NCI-H146 (cell line): ENCODE results near the gene SUN5.
"Not testable (repeated sequence)": the region's sequence is repeated elsewhere in the genome, so short reads cannot be mapped to it uniquely, and the experiment has no call there.

Source experiments
- DNase-seq: peaks from one replicate; lab custom pipeline; 2025; lab: John Stamatoyannopoulos, UW

Gene SUN5

GRCh38 chr20:32965115-32965514, 39.1 kb downstream of the SUN5 start:
- DNase-seq, result no peak

GRCh38 chr20:32964575-32964974, 39.7 kb downstream of the SUN5 start:
- DNase-seq, result no peak

DNA sequence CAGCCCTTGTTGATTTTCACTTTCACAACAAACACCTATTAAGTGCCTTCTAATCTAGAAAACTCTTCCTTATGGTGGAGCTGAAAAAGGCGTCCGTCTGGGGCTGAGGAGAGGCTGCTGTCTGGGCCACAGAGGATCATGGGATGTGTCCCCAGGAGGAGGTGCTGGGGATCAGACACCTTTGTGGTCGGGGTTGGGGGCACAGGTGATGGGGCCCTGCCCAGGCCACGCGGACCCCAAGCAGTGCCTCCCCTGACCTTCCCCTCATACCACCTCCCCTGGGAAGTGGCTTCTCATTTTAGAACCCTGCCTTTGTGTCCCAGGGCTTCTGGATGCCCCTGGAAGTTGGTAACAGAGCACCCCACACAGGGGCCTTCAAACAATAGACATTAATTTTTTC, 41.1 kb downstream of the SUN5 start:
- no peak for DNase-seq

GRCh38 chr20:32962646-32963045, 41.6 kb downstream of the SUN5 start:
- not testable (repeated sequence) for DNase-seq

DNA sequence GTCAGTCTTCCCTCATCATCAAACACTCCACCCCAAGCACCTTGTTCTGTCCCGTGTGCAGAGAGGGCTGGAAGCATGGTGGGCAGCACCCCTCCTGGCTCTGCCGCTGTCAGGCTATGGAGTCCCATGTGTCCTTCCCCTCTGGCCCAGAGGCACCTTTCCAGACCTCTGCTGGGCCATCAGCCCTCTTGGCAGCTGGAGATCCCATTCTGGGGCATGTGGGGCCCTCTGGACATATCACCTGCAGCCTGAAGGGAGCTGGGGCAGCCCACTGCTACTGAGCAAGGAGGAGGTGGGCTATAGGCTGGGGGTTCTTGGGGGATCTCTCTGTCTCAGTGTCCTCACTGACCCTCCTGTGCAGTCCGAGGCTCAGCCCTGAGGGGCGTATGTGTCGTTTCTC, 42.2 kb downstream of the SUN5 start:
- no peak for DNase-seq

DNA sequence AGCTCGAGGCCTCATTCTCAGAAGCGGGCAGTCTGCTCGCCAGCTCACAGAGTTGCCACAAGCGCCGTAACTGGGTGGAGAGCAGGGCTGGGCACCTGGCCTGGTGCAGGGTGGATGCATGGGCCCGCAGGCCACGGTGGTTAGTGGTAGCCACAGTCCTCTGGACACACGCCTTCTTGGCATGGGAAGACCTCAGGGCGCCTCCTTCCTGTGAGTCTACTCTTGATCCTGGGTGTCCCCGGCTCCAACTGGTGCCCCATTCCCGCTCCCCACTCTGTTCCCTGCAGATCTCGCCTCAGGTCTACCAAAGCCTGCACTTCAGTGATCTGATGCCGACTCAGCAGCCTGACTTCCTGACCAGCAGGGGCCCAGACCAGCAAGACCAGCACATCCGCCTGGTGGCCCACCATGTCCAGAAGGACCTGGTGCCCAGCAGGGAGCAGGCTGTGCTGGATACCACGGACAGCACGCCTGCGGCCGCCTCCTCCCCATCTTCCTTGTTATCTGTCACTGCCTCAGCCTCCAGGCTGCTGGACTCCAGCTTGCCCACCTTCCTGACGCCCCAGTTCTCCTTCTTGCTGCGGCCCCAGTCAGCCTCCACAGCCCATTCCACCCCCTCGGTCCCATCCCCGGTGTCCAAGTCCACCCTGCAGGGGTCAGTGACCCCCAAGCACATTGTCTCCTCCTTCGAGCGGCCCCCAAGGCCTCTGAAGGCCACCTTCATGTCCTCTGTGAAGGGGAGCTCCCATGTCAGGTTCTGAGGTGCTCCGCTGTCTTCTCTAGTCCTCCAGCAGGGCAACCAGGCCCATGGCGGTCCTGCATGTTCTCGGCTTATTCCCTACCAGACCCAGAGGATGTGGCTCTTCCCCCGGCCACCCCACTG, 43.1 kb downstream of the SUN5 start:
- DNase-seq, result no peak

DNA sequence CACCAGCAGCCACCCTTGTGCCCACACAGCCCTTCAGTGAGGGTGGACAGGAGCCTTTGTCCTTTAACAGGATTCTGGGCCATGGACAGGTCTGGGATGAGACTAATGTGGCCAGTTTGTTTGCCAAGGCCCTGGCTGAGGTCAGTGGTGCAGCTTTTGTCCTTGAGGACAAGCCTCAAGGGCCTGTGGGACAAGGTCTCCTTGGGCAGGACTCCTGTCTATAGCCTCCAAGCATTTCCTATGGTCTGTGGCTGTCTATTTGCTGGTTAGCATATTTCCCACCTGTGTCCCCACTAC, 44.1 kb downstream of the SUN5 start:
- DNase-seq, result no peak

DNA sequence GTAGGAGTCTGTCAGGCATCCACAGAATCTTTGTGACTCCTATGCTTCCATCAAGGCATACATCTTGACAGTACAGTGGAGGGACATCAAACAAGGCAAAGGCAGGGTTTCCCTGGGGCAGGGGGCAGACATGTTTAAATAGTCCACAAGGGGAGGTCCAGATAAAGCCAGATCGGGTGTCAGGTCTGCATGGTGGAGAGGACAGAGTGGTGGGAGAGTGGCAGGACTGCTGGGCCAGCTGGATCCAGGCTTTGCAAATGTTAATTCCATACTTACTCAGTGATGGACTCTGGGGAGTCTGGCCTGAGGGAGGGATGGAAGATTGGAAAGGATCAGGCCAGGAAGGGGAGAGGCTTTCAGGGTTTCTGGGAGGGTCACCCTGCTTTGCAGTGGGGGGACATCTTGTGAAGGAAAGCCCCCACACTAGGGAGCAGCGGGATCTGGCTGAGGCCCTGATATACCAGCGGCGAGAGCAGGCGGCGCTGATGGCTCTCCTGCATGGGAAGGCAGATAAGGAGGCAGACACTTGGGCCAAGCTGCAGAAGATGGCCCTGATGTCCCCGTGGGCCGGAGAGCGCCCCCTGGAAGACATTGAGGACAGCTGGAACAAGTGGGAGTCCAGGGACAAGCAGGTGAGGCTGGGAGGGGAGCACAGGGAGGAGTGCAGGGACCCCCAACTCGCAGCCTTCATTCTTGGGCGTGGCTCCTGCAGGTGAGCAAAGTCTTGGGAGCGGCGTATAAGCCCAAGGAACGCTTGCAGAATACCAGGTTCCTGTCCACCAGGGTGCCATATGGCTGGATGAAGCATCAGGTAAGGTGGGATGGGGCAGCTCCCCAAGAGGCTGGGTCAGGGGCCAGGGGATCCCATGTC, 44.6 kb downstream of the SUN5 start:
- no peak for DNase-seq

DNA sequence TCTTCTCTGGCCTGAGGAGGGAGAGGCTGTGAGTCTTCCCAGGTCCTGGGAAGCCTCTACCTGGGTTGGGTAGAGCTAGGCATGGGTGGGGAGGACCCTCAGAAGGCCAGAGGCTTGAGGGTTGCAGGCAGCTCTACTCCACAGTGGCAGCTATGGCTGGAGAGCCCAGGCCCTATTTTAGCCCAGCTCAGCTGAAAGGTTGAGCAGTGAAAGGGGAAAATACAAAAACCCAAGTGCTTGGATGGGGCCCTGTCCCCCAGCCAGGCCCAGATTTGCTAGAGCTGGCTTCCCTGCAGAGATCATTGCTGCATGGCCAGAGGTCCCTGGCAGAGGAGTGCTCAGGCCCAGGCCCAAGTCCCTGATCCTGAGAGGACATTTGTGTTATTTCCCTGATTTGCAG, 45.7 kb downstream of the SUN5 start:
- DNase-seq, result no peak

- DNase-seq, result no peak
Observed at GRCh38 chr20:32957459-32957858, 46.8 kb downstream of the SUN5 start.

DNA sequence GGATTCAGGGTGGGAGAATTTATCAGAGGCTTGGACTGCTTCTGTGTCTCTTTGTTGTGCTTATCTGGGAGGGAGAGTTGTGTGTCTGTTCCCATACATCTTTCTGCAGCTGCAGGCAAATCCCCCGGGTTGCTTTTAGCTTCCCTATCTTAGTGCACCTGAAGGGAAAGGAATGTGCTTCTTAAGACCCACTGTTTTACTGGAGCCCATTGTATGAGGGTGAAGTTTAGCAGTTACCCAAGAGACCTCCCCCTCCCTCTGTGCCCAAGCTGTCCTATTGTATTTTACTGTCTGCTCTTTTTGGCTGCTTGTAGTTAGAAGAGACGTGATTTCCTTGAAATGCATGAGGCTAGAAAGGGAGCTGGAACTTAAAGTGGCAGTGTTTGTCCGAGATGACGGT, 53.7 kb downstream of the SUN5 start:
- DNase-seq, result not testable (repeated sequence)

DNA sequence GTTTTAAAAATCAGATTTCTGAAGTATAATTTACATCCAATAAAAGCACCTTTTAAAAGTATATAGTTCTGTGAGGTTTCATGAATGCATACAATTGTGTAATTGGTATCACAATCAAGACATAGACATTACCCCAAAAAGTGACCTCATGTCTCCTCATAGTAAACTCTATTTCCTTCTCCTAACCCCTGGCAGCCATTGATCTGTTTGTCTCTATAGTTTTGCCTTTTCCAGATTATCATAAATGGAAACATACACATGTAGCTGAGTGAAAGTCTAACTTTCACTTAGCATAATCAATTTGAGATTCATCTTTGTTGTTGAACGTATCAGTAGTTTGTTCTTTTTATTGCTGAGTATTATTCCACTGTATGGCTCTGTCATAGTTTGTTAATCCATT, 57.6 kb downstream of the SUN5 start:
- no peak for DNase-seq

GRCh38 chr20:32945710-32946221, 58.5 kb downstream of the SUN5 start:
- DNase-seq, result peak; percentile 32

GRCh38 chr20:32943490-32944052, 60.7 kb downstream of the SUN5 start:
- DNase-seq, result no peak

DNA sequence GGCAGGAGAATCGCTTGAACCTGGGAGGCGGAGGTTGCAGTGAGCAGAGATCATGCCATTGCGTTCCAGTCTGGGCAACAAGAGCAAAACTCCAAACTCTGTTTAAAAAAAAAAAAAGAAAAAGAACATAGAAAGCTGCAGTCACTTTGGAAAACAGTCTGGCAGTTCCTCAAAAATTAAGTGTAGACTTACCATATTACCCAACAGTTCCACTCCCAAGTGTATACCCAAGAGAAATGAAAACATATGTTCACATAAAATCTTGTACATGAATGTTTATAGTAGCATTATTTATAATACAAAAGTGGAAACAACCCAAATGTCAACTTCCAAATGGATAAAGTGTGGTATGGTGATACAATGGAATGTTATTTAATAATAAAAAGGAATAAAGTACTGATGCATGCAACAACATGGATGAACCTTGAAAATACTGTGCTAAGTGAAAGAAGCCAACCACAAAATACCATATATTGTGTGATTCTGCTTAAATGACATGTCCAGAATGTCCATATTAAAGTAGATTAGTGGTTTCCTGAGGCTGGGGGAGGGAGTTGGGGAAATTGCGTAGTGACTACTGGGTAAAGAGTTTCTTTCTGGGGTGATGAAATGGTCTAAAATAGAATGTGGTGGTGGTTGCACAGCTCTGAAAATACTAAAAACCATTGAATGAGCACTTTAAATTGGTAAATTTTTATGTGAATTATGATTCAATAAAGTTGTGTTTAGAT, 62.9 kb downstream of the SUN5 start:
- no peak for DNase-seq

- no peak for DNase-seq
Observed at GRCh38 chr20:32934580-32934979, 69.7 kb downstream of the SUN5 start.
